GM06990 (cell line): Measurements from ENCODE around the gene NODAL.

Source experiments
- DNase-seq: peaks from one replicate; pipeline ENCODE4 v3.0.0-alpha.2; 2011; ENCODE audit not compliant: insufficient read length; ENCODE audit errors: extremely low read depth
- H3K27me3 ChIP-seq: replicated peaks from 2 replicates; pipeline ENCODE4 v1.6.0; 2011; ENCODE audit warnings: low read length; ENCODE audit not compliant: control insufficient read depth, insufficient read depth
- H3K36me3 ChIP-seq: 2 replicates; pipeline ENCODE4 v1.5.1; 2011; ENCODE audit warnings: low read length; ENCODE audit not compliant: control insufficient read depth, insufficient read depth
- H3K4me3 ChIP-seq: replicated peaks from 2 replicates; pipeline ENCODE4 v1.5.1; 2011; ENCODE audit warnings: low read depth, mild to moderate bottlenecking, control low read depth, low read length
- TF ChIP-seq, protein P1 (sequence below): IDR thresholded peaks from 2 replicates; pipeline ENCODE4 v1.5.1; 2011; ENCODE audit warnings: low read length, control low read depth, mild to moderate bottlenecking, inconsistent platforms; ENCODE audit not compliant: insufficient read depth, poor library complexity, severe bottlenecking

Gene NODAL

DNA sequence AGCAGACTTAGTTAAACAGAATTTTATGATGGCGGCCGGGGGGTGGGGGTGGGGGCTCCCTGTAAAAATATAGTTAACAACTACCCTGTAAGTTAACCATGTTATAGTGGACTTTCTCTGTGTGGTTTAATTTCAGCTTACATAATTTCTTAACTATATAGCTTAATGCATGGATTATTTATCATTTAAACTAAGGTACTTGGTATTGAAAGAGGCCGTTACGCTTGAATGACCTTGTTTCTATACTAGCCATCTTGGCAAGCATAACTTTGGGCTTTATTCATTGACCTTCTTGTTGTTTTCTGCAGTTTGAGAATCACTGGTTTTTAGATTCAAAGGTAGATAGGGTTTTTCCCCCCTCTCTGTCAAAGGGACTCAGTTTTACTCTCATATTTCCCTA is 29.1 kb downstream of the NODAL start:
- Histone ChIP-seq H3K36me3 (no peaks in the 10 kb centered on the region), H3K27me3 (no peaks in the 10 kb centered on the region), H3K4me3 (no peak overlapping the region)
- TF ChIP-seq, protein P1, sequence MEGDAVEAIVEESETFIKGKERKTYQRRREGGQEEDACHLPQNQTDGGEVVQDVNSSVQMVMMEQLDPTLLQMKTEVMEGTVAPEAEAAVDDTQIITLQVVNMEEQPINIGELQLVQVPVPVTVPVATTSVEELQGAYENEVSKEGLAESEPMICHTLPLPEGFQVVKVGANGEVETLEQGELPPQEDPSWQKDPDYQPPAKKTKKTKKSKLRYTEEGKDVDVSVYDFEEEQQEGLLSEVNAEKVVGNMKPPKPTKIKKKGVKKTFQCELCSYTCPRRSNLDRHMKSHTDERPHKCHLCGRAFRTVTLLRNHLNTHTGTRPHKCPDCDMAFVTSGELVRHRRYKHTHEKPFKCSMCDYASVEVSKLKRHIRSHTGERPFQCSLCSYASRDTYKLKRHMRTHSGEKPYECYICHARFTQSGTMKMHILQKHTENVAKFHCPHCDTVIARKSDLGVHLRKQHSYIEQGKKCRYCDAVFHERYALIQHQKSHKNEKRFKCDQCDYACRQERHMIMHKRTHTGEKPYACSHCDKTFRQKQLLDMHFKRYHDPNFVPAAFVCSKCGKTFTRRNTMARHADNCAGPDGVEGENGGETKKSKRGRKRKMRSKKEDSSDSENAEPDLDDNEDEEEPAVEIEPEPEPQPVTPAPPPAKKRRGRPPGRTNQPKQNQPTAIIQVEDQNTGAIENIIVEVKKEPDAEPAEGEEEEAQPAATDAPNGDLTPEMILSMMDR = no peak
- DNase-seq = no peak

DNA sequence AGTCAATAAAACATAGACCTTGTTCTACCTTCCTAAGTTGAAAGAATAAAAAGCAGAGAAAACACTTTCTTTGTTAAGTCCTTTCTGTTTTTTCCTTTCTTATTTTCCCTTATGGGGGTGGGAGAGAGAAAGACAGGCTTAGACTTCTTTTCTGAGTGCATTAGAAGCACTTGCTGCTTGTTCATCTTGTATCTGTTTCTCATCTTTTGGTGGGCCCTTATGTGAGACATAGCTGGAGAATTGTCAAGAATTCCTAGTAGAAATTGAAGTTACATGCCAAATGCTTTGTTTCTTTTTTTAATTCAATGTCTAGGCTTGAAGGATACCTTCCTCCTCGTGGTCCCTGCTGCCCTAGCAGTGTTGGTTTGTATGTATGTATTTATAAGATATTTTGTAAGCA is 30.9 kb downstream of the NODAL start:
- DNase-seq = no peak
- TF ChIP-seq, protein P1 = no peak
- Histone ChIP-seq H3K36me3 (no peaks in the 10 kb centered on the region), H3K4me3 (no peak overlapping the region), H3K27me3 (no peaks in the 10 kb centered on the region)

DNA sequence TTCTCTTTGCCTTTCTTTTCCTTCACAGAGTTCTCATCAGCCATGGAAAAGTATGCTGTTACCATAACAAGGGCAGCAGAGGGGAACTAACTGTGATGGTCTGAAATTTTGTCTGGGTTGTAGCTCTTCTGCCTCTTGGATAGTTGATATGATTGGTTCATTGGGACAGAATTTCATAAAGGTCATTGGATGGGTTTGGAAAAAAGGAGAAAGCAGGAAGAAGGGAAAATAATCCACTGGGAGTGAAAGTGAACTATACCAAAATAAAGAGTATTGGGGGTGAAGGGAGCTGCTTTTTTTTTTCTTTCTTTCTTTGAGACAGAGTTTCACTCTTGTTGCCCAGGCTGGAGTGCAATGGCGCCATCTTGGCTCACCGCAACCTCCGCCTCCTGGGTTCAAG is 31.7 kb downstream of the NODAL start:
- TF ChIP-seq, protein P1 = no peak
- Histone ChIP-seq H3K27me3 (no peaks in the 10 kb centered on the region), H3K36me3 (no peaks in the 10 kb centered on the region), H3K4me3 (no peak overlapping the region)
- no peak for DNase-seq

DNA sequence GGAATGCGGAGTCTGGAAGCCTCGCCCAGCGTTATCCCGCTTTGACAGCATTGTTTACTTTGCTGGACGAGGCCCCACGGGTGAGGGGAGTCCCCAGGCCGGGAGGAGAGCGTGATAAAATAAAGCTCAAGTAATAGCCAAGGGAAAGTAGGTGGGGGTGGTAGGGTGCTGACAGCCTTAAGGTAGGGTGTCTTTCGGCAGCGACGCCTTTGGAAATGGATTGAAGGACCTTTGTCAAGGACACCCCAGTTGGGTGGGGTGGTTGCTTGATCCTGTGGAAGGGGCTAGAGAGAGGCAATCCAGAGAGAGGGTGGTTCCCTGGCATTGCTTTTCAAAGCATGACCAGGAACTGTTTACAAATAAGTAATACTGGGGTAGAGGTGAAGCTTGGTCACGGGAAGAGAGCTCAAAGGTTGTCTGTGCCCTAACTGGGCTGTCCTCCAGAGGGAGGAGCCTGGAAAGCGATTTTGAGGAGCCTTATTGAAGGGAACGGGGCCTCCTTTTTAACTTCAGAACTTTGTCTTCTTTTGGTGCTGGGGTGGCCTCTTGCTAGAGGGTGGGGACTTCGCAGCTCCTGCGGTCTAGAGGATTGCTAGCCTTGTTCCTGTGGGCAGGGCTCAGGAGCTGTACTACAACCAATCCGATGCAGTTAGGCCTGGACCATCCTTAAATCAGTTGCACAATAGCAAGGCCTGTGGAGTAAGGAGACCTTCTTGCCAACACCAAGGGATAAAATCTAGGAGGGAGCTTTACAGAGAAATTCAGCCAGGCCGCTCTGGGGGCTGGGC is 36.2 kb downstream of the NODAL start:
- Histone ChIP-seq H3K4me3 (peak overlapping the region; percentile 85), H3K27me3 (no peaks in the 10 kb centered on the region), H3K36me3 (no peaks in the 10 kb centered on the region)
- no peak for DNase-seq
- TF ChIP-seq, protein P1 = no peak

DNA sequence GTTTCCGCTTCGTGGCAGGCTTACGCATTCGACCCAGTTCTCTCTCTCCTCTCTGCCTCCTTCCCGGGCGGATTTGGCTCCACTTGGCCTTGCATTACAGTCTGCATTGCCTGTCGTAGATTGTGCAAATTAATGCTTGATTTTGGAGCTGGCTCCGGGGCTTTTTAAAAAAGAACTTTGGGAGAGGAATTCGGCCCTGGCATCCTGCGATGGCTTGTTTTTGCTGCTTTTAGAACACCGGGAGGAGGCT is 36.8 kb downstream of the NODAL start:
- H3K36me3 ChIP-seq = no peaks in the 10 kb centered on the region
- DNase-seq = no peak
- no peaks in the 10 kb centered on the region for H3K27me3 ChIP-seq
- TF ChIP-seq, protein P1 = no peak
- peak overlapping the region; percentile 85 for H3K4me3 ChIP-seq

DNA sequence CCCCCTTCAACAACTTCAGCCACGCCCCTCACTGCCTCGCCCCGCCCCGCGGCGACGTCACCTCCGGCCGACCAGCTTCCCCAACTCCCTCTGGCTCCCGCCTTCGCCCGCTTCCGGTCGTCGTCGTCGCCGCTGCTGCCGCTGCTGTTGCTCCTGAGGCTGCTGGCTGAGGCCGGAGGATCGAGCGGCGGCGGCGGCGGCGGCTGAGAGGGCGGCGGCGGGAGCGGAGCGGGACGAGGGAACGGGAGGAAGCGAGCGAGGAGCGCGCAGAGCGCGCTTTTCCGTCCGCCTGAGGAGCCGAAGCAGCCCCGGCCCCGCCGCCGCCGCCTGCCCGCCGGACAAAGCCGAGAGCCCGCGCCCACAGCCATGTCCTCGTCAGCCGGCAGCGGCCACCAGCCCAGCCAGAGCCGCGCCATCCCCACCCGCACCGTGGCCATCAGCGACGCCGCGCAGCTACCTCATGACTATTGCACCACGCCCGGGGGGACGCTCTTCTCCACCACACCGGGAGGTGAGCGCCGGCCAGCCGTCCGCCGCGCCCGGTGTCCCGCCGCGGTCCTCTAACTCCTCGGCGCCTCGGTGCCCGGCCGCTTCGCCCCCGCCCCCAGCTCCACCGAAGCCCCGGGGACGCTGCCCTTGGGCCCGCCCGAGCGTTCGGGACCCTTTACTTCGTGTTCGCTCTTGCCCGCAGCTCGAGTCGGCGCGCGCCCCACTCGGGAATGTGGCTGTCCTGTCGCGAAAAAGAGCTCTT is 37.3 kb downstream of the NODAL start, which contains the start of gene EIF4EBP2:
EIF4EBP2 (plus strand) TSS at position 110 of the 751 bp plus-strand sequence; CDS start at position 367, 257 bp downstream.
- Histone ChIP-seq H3K27me3 (no peaks in the 10 kb centered on the region), H3K36me3 (no peaks in the 10 kb centered on the region), H3K4me3 (peak within 1 kb of the TSS; percentile 85)
- TF ChIP-seq, protein P1 = no peak
- peak; percentile 99 for DNase-seq
